Activated gamma-delta T cell treated with Interleukin-2 at 50 U/mL for 16 hours (primary cell): ENCODE data around the gene BLCAP.
"Not testable (repeated sequence)": the region's sequence is repeated elsewhere in the genome, so short reads cannot be mapped to it uniquely, and the experiment has no call there.

Source experiments
- DNase-seq: peaks from one replicate; pipeline ENCODE4 v3.0.0-alpha.2; 2020

Gene BLCAP

GRCh38 chr20:37527638-37528445 is at the start of gene BLCAP:
Gene BLCAP, minus strand, starts transcription at chr20:37527876. Its CDS starts 8,702 bp downstream, at chr20:37519174.
- DNase-seq: peak; percentile 92

- DNase-seq: not testable (repeated sequence)
These were observed 49.8 kb upstream of the BLCAP start for GRCh38 chr20:37577436-37577835.

GRCh38 chr20:37576911-37577310 is 49.2 kb upstream of the BLCAP start:
- no peak for DNase-seq

GRCh38 chr20:37575884-37576283 is 48.2 kb upstream of the BLCAP start:
- no peak for DNase-seq

- no peak for DNase-seq
These were observed 46.7 kb upstream of the BLCAP start for GRCh38 chr20:37574199-37574890.

GRCh38 chr20:37573626-37574198 is 46.0 kb upstream of the BLCAP start:
- no peak for DNase-seq

- no peak for DNase-seq
These were observed 43.4 kb upstream of the BLCAP start for GRCh38 chr20:37571033-37571432.

- DNase-seq: no peak
These were observed 42.7 kb upstream of the BLCAP start for GRCh38 chr20:37570419-37570818.

GRCh38 chr20:37567671-37568588 is 40.3 kb upstream of the BLCAP start:
- no peak for DNase-seq

GRCh38 chr20:37567331-37567665 is 39.6 kb upstream of the BLCAP start:
- DNase-seq: no peak

- DNase-seq: no peak
These were observed 39.1 kb upstream of the BLCAP start for GRCh38 chr20:37566590-37567330.

GRCh38 chr20:37565134-37565811 is 37.6 kb upstream of the BLCAP start:
- DNase-seq: no peak

- DNase-seq: no peak
These were observed 36.9 kb upstream of the BLCAP start for GRCh38 chr20:37564388-37565133.

GRCh38 chr20:37564016-37564387 is 36.3 kb upstream of the BLCAP start:
- no peak for DNase-seq

- DNase-seq: no peak
These were observed 35.2 kb upstream of the BLCAP start for GRCh38 chr20:37562695-37563480.

GRCh38 chr20:37560629-37561028 is 33.0 kb upstream of the BLCAP start:
- no peak for DNase-seq

- no peak for DNase-seq
These were observed 31.8 kb upstream of the BLCAP start for GRCh38 chr20:37559312-37560027.

GRCh38 chr20:37558779-37559178 is 31.1 kb upstream of the BLCAP start:
- DNase-seq: no peak

GRCh38 chr20:37558306-37558705 is 30.6 kb upstream of the BLCAP start:
- DNase-seq: no peak
